DOHH2 (cell line): Measurements from ENCODE around the gene SLC39A1.
"Not testable (repeated sequence)": the region's sequence is repeated elsewhere in the genome, so short reads cannot be mapped to it uniquely, and the experiment has no call there.

ENCODE experiments used
- H3F3A ChIP-seq: fragments of 200-600 bp; sonication (generic), shearing (Covaris generic); 2 replicates; pipeline ENCODE4 v1.6.0; 2016; ENCODE audit warnings: antibody characterized with exemption, mild to moderate bottlenecking; ENCODE audit not compliant: control insufficient read depth, insufficient read depth
- H3K27ac ChIP-seq: fragments of 200-600 bp; sonication (generic); 2 replicates; pipeline ENCODE4 v1.5.1; 2014; ENCODE audit warnings: low read depth, mild to moderate bottlenecking, low read length, moderate library complexity
- H3K27me3 ChIP-seq: fragments of 200-600 bp; sonication (generic); 2 replicates; pipeline ENCODE4 v1.6.1; 2014; ENCODE audit warnings: mild to moderate bottlenecking, low read length, mixed read lengths; ENCODE audit not compliant: control insufficient read depth
- H3K36me3 ChIP-seq: fragments of 200-600 bp; sonication (generic); 2 replicates; pipeline ENCODE4 v1.6.1; 2014; ENCODE audit warnings: mild to moderate bottlenecking, low read length, moderate library complexity, mixed read lengths; ENCODE audit not compliant: control insufficient read depth
- H3K4me1 ChIP-seq: fragments of 200-600 bp; sonication (generic); 2 replicates; pipeline ENCODE4 v1.6.1; 2014; ENCODE audit warnings: mild to moderate bottlenecking, low read length, mixed read lengths; ENCODE audit not compliant: control insufficient read depth
- H3K4me2 ChIP-seq: fragments of 200-600 bp; sonication (generic); 2 replicates; pipeline ENCODE4 v1.6.0; 2014; ENCODE audit warnings: mild to moderate bottlenecking, low read length, moderate library complexity
- H3K4me3 ChIP-seq: fragments of 200-600 bp; sonication (generic); 2 replicates; pipeline ENCODE4 v1.5.1; 2014; ENCODE audit warnings: mild to moderate bottlenecking, low read length, mixed read lengths
- H3K79me2 ChIP-seq: fragments of 200-600 bp; sonication (generic); 2 replicates; pipeline ENCODE4 v1.6.1; 2014; ENCODE audit warnings: mild to moderate bottlenecking, low read length, mixed read lengths; ENCODE audit not compliant: control insufficient read depth
- H3K9me2 ChIP-seq: fragments of 200-600 bp; sonication (generic); replicated peaks from 2 replicates; pipeline ENCODE4 v1.6.1; 2014; ENCODE audit warnings: mild to moderate bottlenecking, low read length, mixed read lengths; ENCODE audit not compliant: control insufficient read depth
- H3K9me3 ChIP-seq: fragments of 200-600 bp; sonication (generic); 2 replicates; pipeline ENCODE4 v1.6.1; 2014; ENCODE audit warnings: antibody characterized with exemption, low read length, mixed read lengths; ENCODE audit not compliant: control insufficient read depth, insufficient read depth
- H4K20me1 ChIP-seq: fragments of 200-600 bp; sonication (generic); 2 replicates; pipeline ENCODE4 v1.6.0; 2014; ENCODE audit warnings: low read depth, mild to moderate bottlenecking, antibody characterized with exemption, low read length, moderate library complexity; ENCODE audit not compliant: control insufficient read depth, insufficient read depth
- CTCF ChIP-seq: fragments of 200-600 bp; sonication (generic); IDR thresholded peaks from one replicate; pipeline ENCODE4 v1.5.1; 2014; ENCODE audit warnings: antibody characterized with exemption, mild to moderate bottlenecking, low read depth, low read length; ENCODE audit not compliant: poor library complexity, severe bottlenecking
- EZH2phosphoT487 ChIP-seq: fragments of 200-600 bp; sonication (generic); IDR thresholded peaks from 2 replicates; pipeline ENCODE4 v1.6.1; 2017; ENCODE audit warnings: borderline replicate concordance, mild to moderate bottlenecking, antibody characterized with exemption, low read length, moderate library complexity, mixed read lengths

The SLC39A1 gene

DNA sequence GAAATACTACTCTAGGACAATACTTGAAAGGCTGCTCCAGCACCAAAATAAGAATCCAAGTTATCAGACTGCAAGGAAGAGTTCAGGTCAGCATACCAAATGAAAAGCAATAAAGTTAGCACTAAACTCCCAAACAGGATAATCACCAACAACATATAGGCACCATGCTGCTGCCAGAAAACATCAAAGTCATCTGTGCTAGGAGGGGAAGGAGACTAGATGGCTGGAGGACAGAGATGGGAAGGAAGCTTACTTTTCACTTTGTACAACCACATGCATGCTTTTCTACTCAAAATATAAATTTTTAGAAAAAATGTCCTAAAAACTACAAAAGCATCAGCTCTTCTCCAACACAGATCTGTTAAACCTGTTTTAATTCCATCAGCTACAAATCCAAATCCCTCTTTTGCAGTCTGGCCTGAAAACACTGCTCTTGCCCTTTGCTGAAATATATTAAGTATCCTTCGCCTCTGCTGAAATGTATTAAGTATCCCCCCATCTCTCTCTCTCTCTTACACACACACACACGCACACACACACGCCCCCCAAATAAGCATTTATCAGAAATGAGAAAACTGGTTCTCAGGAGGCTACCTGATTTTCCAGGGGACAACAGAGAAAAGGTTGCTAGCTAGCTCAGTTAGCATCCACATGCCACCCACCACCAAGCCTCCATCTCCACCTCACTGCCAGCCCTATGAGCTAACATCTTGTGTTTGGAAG is 42.1 kb downstream of the SLC39A1 start:
- peak overlapping the region; percentile 91 for H3K27ac ChIP-seq
- H3K79me2 ChIP-seq, result peaks cover 75% of the 10 kb centered on the region
- H3K36me3 ChIP-seq, result peaks cover 48% of the 10 kb centered on the region
- peaks cover 41% of the 10 kb centered on the region for H3K4me1 ChIP-seq
- peaks cover 32% of the 10 kb centered on the region for H4K20me1 ChIP-seq
- peak overlapping the region; percentile 93 for H3K4me3 ChIP-seq
- H3K9me3 ChIP-seq, result no peaks in the 10 kb centered on the region
- peak overlapping the region; percentile 94 for H3K4me2 ChIP-seq
- H3K9me2 ChIP-seq, result no peaks in the 10 kb centered on the region
- H3K27me3 ChIP-seq, result no peaks in the 10 kb centered on the region
- TF ChIP-seq EZH2phosphoT487, result no peak
- peaks cover 11% of the 10 kb centered on the region for H3F3A ChIP-seq

GRCh38 chr1:153919876-153920852 is 43.2 kb downstream of the SLC39A1 start:
- H3K27ac ChIP-seq, result peak overlapping the region; percentile 91; the same call in 1 of the 2 replicates
- no peaks in the 10 kb centered on the region for H3K27me3 ChIP-seq
- TF ChIP-seq EZH2phosphoT487, result no peak
- TF ChIP-seq CTCF, result peak; percentile 10
- peaks cover 41% of the 10 kb centered on the region for H3K4me1 ChIP-seq
- peaks cover 3% of the 10 kb centered on the region for H3F3A ChIP-seq
- peaks cover 86% of the 10 kb centered on the region for H3K79me2 ChIP-seq
- H3K9me2 ChIP-seq, result no peaks in the 10 kb centered on the region
- no peaks in the 10 kb centered on the region for H3K9me3 ChIP-seq
- peak overlapping the region; percentile 93 for H3K4me3 ChIP-seq
- H3K36me3 ChIP-seq, result peaks cover 55% of the 10 kb centered on the region
- H3K4me2 ChIP-seq, result peak overlapping the region; percentile 94
- H4K20me1 ChIP-seq, result peaks cover 32% of the 10 kb centered on the region

GRCh38 chr1:153916297-153916696 is 47.0 kb downstream of the SLC39A1 start:
- H3K27ac ChIP-seq, result no peak overlapping the region
- TF ChIP-seq EZH2phosphoT487, result no peak
- H3F3A ChIP-seq, result peaks cover 3% of the 10 kb centered on the region
- H3K9me2 ChIP-seq, result no peaks in the 10 kb centered on the region
- H3K4me3 ChIP-seq, result no peak overlapping the region
- H3K79me2 ChIP-seq, result peaks cover 100% of the 10 kb centered on the region
- H3K27me3 ChIP-seq, result no peaks in the 10 kb centered on the region
- H4K20me1 ChIP-seq, result peaks cover 32% of the 10 kb centered on the region
- H3K36me3 ChIP-seq, result peaks cover 49% of the 10 kb centered on the region
- H3K9me3 ChIP-seq, result no peaks in the 10 kb centered on the region
- H3K4me2 ChIP-seq, result no peak overlapping the region
- peaks cover 29% of the 10 kb centered on the region for H3K4me1 ChIP-seq

DNA sequence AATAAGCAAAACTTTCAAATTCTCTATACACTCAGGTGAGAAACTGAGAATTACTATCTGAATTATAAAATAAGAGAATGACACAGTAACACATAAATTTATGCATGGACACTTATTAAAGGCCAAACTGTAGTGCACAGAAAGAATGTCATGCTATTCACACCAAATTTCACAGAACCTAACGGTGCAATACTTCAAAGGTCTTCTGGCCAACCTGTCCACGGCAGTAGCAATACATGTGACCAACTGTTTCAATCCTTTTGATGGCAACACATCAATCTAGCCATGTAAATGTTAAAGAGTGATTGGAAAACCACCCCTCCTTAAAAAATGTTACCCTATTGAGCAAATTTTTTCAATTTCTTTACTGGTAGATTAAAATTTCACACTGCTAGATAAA is 51.0 kb downstream of the SLC39A1 start:
- Histone ChIP-seq H3K4me1 (no peaks in the 10 kb centered on the region), H3K4me2 (no peak overlapping the region), H3F3A (no peaks in the 10 kb centered on the region), H3K9me2 (no peaks in the 10 kb centered on the region), H3K36me3 (peaks cover 29% of the 10 kb centered on the region), H3K4me3 (no peak overlapping the region), H3K27me3 (no peaks in the 10 kb centered on the region), H3K27ac (no peak overlapping the region), H3K9me3 (no peaks in the 10 kb centered on the region), H4K20me1 (peaks cover 5% of the 10 kb centered on the region; the same call in 1 of the 2 replicates), H3K79me2 (peaks cover 100% of the 10 kb centered on the region)
- TF ChIP-seq CTCF (no peak), EZH2phosphoT487 (no peak)

DNA sequence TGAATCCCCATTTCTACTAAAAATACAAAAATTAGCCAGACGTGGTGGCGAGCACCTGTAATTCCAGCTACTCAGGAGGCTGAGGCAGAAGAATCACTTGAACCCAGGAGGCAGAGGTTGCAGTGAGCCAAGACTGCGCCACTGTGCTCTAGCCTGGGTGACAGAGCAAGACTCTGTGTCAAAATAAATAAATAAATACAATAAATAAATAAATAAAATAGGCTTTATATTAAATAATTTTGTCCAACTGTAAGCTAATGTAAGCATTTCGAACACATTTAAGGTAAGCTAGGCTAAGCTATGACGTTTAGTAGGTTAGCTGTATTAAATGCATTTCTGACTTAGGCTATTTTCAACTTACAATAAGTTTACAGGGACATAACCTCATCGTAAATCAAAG is 52.8 kb downstream of the SLC39A1 start:
- Histone ChIP-seq H3K79me2 (peaks cover 100% of the 10 kb centered on the region), H3K36me3 (peaks cover 27% of the 10 kb centered on the region), H4K20me1 (peaks cover 10% of the 10 kb centered on the region; the same call in 1 of the 2 replicates)
- not testable (repeated sequence) for H3F3A ChIP-seq, H3K9me3 ChIP-seq, H3K27ac ChIP-seq, H3K4me2 ChIP-seq, H3K4me1 ChIP-seq, H3K9me2 ChIP-seq, H3K27me3 ChIP-seq, H3K4me3 ChIP-seq
